ENCODE results near the gene ZNF414.

The ZNF414 gene

DNA sequence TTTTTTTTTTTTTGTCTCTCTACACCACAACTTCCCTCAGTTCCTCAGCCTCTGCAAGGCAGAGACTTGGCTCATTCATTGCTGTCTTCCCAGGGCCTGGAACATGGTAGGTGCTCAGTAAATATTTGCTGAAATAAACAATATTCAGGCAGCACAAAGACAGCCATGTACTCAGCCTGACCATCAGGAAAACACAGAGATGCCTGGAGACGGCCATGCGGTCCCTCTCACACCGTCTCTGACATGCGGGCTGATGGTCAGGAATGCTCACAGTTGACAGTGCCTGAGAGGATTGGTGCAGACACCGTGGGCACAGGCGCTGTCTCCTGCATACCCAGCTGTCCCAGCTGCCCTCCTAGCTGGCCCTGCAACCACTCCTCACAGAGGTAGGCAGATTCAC lies 12.5 kb downstream of the ZNF414 start:
- Histone ChIP-seq H3K4me1 (ENCODE audit: insufficient read depth, low read length) (peaks cover 10% of the 10 kb centered on the region), H3K79me2 (ENCODE audit: insufficient read depth, low read length) (no peaks in the 10 kb centered on the region), H3K27me3 (ENCODE audit: insufficient read depth, low read length, poor library complexity) (no peaks in the 10 kb centered on the region), H3K9ac (ENCODE audit: low read depth, low read length) (no peak overlapping the region), H3K27ac (ENCODE audit: low read length) (no peak overlapping the region), H3K36me3 (ENCODE audit: insufficient read depth, low read length) (no peaks in the 10 kb centered on the region), H3K4me3 (ENCODE audit: low read depth in 1 of 2, low read length in 2 of 2) (no peak overlapping the region), H4K20me1 (ENCODE audit: insufficient read depth, low read length) (no peaks in the 10 kb centered on the region), H3K4me2 (ENCODE audit: insufficient read depth, low read length) (no peak overlapping the region), H2AFZ (ENCODE audit: low read depth, low read length) (no peak overlapping the region), H3K9me3 (ENCODE audit: insufficient read depth, low read length, severe bottlenecking) (no peaks in the 10 kb centered on the region)
- no peak for ATAC-seq (ENCODE audit: insufficient read depth, low read depth)
- DNase-seq, result no peak
- TF ChIP-seq EZH2 (IDR thresholded peaks at IDR 0.05; ENCODE audit: borderline replicate concordance, low read depth, low read length, severe bottlenecking), result no peak
- TF ChIP-seq, protein P1, sequence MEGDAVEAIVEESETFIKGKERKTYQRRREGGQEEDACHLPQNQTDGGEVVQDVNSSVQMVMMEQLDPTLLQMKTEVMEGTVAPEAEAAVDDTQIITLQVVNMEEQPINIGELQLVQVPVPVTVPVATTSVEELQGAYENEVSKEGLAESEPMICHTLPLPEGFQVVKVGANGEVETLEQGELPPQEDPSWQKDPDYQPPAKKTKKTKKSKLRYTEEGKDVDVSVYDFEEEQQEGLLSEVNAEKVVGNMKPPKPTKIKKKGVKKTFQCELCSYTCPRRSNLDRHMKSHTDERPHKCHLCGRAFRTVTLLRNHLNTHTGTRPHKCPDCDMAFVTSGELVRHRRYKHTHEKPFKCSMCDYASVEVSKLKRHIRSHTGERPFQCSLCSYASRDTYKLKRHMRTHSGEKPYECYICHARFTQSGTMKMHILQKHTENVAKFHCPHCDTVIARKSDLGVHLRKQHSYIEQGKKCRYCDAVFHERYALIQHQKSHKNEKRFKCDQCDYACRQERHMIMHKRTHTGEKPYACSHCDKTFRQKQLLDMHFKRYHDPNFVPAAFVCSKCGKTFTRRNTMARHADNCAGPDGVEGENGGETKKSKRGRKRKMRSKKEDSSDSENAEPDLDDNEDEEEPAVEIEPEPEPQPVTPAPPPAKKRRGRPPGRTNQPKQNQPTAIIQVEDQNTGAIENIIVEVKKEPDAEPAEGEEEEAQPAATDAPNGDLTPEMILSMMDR (IDR thresholded peaks at IDR 0.05; ENCODE audit: borderline replicate concordance, extremely low read depth, low read length, poor library complexity, severe bottlenecking), result no peak

DNA sequence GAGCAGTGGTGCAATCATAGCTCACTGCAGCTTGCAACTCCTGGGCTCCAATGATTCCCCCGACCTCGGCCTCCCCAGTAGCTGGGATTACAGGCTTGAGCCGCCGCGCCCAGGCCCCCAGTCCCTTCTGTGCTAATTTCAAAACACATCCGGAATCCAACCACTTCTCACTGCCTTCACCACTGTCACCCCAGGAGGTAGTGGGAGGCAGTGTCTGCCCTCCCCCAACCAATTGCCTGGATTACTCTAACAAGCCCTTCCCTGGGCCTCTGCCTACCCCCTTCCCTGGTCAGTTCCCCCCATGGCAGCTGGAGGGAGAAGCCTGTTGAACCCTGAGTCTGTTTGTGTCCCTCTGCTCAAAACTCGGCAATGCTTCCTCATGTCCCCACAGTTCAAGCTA lies 13.8 kb downstream of the ZNF414 start:
- no peak for DNase-seq
- Histone ChIP-seq H3K79me2 (ENCODE audit: insufficient read depth, low read length) (no peaks in the 10 kb centered on the region), H3K9me3 (ENCODE audit: insufficient read depth, low read length, severe bottlenecking) (no peaks in the 10 kb centered on the region), H3K9ac (ENCODE audit: low read depth, low read length) (no peak overlapping the region), H4K20me1 (ENCODE audit: insufficient read depth, low read length) (no peaks in the 10 kb centered on the region), H3K4me3 (ENCODE audit: low read depth in 1 of 2, low read length in 2 of 2) (no peak overlapping the region), H3K27ac (ENCODE audit: low read length) (no peak overlapping the region), H2AFZ (ENCODE audit: low read depth, low read length) (no peak overlapping the region), H3K27me3 (ENCODE audit: insufficient read depth, low read length, poor library complexity) (no peaks in the 10 kb centered on the region), H3K36me3 (ENCODE audit: insufficient read depth, low read length) (no peaks in the 10 kb centered on the region), H3K4me2 (ENCODE audit: insufficient read depth, low read length) (no peak overlapping the region), H3K4me1 (ENCODE audit: insufficient read depth, low read length) (no peaks in the 10 kb centered on the region)
- no peak for TF ChIP-seq EZH2 (IDR thresholded peaks at IDR 0.05; ENCODE audit: borderline replicate concordance, low read depth, low read length, severe bottlenecking)
- TF ChIP-seq, protein P1 (IDR thresholded peaks at IDR 0.05; ENCODE audit: borderline replicate concordance, extremely low read depth, low read length, poor library complexity, severe bottlenecking), result no peak
- ATAC-seq (ENCODE audit: insufficient read depth, low read depth), result no peak

DNA sequence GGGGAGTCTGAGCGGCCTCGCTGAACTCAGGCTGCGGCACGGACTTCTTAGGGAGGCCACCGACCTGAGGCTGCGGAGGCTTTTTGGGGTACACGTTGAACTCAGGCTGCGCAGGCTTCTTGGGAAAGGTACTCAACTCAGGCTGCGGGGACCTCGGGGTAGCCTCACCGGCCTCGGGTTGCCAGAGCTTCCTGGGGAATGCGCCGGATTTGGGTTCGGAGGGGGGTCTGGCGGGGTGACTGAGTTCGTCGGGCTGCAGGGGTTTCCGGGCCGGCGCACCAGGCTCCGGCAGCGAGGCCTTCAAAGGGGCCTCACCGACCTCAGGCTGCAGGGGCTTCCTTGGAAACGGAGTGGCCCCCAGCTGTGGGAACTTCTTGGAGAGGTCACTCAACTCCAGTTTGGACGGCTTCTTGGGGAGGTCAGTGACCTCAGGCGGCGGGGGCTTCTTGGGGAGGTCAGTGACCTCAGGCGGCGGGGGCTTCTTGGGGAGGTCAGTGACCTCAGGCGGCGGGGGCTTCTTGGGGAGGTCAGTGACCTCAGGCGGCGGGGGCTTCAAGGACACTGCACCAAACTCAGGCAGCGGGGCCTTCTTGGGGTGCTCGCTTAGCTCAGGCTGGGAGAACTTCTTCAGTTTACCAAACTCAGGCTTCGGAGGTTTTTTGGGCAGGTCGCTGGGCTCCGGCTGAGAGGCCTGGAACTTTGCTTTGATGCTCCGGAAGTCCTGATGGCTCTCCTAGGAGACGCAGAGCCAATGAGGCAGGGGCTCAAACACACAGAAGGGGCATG lies 14.7 kb downstream of the ZNF414 start:
- H3K36me3 ChIP-seq (ENCODE audit: insufficient read depth, low read length), result no peaks in the 10 kb centered on the region
- no peak for TF ChIP-seq EZH2 (IDR thresholded peaks at IDR 0.05; ENCODE audit: borderline replicate concordance, low read depth, low read length, severe bottlenecking)
- TF ChIP-seq, protein P1 (IDR thresholded peaks at IDR 0.05; ENCODE audit: borderline replicate concordance, extremely low read depth, low read length, poor library complexity, severe bottlenecking), result no peak
- H3K27me3 ChIP-seq (ENCODE audit: insufficient read depth, low read length, poor library complexity), result no peaks in the 10 kb centered on the region
- DNase-seq (no peak), ATAC-seq (ENCODE audit: insufficient read depth, low read depth) (no peak)
- no peak overlapping the region for H3K4me3 ChIP-seq (ENCODE audit: low read depth in 1 of 2, low read length in 2 of 2)
- no peak overlapping the region for H2AFZ ChIP-seq (ENCODE audit: low read depth, low read length)
- H3K9ac ChIP-seq (ENCODE audit: low read depth, low read length), result no peak overlapping the region
- no peaks in the 10 kb centered on the region for H3K9me3 ChIP-seq (ENCODE audit: insufficient read depth, low read length, severe bottlenecking)
- H3K27ac ChIP-seq (ENCODE audit: low read length), result no peak overlapping the region
- H3K4me1 ChIP-seq (ENCODE audit: insufficient read depth, low read length), result no peaks in the 10 kb centered on the region
- H3K4me2 ChIP-seq (ENCODE audit: insufficient read depth, low read length), result no peak overlapping the region
- H4K20me1 ChIP-seq (ENCODE audit: insufficient read depth, low read length), result no peaks in the 10 kb centered on the region
- H3K79me2 ChIP-seq (ENCODE audit: insufficient read depth, low read length), result no peaks in the 10 kb centered on the region
